NCI-H526 (cell line): Measurements from ENCODE around the gene C14orf93.

Experiments
- DNase-seq, 2 experiments: peaks; one replicate each; lab custom pipeline; 2025; lab: John Stamatoyannopoulos, UW

Gene C14orf93

DNA sequence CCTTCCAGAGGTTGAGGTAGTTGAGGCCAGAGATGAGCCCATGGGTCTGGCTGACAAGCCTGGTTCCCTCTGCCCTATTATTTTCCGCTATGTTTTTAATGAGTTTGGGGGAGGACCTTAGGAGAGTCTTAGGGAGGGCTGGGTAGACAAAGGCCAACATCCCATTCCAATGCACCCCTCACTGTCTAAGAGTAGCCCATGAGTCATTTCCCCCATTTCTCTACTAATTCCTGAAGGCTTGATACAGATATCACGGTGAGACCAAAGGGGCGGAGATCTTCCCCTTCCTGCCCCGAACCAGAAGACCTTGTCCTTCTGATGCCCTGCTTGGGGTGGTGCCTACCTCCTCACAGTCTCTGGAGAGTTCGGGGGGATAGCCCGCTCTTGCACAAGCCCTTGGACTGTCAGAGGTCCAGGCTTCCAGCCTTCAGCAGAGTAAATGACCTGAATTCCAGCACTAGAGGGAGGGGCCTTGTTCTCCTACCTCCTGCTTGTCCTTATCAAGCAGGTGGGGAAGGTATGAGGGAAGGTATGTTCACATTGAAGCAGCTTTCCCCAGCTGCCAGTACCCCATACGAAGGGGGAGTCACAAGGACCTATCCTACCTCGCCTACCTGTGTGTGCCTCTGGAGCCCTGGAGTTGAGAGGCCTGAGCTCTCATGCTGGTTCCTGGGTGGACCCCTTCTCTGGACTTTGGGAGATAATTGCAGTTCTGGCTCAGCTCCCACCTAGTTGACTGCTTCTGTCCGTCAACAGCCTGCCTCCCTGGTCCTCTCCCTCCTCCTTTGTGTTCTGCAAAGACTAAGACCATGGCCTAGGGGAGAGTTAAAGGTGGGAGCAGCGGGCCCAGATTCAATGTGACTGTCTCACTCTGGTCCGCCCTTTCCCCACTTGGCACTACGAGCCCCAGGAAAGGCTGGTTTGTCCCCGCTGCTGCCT, 35.7 kb upstream of the C14orf93 start:
- DNase-seq: no peak

DNA sequence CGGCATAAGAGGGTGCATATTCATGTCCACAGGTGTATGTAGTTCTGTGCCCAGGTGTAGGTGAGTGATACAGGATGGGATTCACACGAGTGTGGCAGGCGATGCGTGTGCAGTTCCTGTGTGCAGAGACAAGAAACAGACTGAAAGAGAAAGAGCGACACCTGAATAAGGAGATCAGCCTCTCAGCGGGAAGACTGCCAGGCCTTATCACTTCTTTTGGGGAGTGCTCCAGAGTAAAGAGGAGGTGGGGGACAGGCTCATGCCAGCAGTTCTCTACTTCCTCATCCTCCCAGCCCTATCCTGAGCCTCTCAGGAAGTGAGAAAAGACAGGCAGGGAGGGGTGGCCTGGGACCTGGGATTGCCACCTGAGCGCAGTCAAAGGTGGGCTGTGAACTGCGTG, 34.9 kb upstream of the C14orf93 start:
- DNase-seq: no peak

DNA sequence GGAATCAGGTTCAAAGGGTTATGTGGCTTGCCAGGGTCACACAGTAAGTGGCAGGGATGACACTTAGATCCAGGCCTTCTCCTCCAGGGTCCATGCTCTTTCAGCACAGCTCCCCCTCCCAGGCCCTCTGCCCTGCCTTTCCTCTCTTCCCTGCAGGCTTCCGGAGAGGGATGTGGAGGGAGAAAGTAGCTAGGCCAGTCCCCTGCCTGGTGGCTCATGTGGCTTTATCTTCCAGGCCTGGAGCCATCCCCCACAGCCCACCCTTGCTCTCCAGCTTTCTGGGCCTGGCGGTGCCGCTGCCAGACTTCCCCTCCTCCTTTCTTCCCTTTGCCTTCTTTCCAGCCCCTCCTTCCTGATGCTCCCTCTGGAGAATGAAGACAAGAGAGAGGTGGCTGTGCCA, 33.8 kb upstream of the C14orf93 start:
- DNase-seq: no peak

DNA sequence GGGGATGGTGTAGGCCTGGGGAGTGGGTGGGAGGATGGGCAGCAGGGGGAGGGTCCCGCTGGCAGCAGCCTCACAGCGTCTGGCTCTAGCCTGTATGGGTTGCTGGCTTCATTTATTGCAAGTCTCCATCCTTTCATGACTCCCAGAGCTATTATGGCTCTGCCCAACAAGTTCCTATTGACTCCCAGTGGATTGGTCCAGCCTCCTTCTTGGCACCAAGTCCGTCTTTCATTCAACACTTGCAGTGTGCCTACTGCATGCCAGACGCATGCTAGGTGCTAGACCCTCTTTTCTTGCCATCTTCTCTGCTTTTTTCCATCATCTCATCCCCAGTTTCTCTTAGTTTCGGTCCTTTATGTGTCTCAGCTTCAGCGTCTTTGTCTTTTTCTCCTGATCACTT, 33.2 kb upstream of the C14orf93 start:
- no peak for DNase-seq

DNA sequence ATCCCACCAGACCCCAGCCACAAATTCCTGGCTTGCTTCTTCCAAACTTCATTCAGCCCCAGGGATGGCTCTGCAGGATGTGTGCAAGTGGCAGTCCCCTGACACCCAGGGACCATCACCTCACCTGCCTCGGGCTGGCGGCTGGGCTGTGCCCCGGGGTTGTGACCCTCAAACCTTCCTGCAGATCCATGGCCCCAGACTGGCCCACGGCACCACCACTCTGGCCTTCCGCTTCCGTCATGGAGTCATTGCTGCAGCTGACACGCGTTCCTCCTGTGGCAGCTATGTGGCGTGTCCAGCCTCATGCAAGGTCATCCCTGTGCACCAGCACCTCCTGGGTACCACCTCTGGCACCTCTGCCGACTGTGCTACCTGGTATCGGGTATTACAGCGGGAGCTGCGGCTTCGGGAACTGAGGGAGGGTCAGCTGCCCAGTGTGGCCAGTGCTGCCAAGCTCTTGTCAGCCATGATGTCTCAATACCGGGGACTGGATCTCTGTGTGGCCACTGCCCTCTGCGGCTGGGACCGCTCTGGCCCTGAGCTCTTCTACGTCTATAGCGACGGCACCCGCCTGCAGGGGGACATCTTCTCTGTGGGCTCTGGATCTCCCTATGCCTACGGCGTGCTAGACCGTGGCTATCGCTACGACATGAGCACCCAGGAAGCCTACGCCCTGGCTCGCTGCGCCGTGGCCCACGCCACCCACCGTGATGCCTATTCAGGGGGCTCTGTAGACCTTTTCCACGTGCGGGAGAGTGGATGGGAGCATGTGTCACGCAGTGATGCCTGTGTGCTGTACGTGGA, 32.4 kb upstream of the C14orf93 start, which contains the start of gene PSMB11:
Gene PSMB11, plus strand, starts transcription at position 51 of the 804 bp plus-strand sequence. Its CDS starts 14 bp downstream, at position 65.
- DNase-seq: no peak

DNA sequence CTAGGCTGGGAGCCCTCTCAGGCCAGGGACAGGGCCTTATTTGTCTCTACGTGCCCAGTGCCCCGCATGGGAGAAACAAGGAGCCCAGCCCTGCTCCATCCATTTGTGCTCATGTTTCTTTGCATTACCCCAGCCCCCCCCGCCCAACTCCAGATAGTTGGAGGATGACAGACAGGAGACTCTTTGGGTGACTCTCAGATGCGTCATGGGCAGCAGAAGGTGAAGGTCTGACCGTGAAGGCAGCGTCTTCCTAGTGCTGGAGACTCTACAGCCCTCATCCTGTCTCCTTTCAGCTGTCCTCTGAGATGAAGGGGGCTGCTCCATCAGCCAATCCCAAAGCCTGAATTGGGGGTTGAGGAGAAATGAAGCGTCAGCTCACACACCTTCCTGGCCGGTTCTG, 31.8 kb upstream of the C14orf93 start:
- DNase-seq: no peak

DNA sequence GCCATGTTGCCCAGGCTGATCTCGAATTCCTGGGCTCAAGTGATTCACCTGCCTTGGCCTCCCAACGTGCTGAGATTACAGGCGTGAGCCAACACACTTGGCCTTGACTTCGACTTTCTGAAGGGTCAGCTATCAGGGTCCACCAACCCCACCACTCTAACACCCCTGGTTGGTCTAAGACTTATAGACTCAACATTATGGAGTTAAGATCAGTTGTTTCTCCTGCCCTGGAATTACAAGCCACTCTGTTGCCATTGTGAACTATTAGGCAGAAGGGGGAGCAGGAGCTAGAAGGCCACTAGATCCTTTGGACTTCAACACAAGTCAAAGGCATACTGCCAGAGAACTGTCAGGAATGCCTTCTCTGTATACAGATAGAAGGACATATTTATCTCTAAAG, 30.2 kb upstream of the C14orf93 start:
- no peak for DNase-seq

DNA sequence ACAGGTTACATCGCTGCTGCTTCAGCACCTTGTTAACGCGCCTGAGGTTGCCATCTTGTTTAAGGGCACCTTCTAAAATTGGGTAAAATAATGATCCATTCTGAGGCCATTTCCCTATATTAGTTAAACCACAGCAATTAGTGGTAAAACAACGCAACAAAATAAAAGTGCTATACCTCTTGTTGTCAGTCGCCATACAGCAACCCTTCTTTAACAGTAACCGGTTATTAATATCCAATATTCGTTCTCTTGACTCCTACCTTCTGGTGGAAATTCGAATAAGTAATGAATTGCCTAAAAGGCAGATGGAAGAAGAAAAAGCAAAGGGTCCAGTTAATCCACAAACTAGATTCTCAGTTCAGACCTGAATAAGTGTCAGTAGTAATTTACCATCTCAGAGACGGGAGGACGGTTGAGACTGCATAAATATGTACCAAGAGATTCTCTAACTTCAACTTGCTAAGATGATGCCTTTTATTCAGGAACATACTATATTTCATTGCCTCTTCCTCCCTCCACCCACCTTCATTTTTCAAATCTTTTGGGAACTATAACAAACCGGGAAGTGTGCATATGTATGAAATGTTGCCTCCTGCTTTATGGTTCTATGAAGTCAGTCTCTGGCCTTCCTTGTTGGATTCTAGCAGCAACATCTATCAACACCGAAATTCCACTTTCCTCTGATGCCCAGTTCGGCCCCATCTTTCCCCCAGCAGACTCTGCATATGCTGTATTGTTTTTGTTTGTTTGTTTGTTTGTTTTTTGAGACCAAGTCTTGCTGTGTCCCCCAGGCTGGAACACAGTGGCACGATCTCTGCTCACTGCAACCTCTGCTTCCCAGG, 25.6 kb upstream of the C14orf93 start:
- no peak for DNase-seq

DNA sequence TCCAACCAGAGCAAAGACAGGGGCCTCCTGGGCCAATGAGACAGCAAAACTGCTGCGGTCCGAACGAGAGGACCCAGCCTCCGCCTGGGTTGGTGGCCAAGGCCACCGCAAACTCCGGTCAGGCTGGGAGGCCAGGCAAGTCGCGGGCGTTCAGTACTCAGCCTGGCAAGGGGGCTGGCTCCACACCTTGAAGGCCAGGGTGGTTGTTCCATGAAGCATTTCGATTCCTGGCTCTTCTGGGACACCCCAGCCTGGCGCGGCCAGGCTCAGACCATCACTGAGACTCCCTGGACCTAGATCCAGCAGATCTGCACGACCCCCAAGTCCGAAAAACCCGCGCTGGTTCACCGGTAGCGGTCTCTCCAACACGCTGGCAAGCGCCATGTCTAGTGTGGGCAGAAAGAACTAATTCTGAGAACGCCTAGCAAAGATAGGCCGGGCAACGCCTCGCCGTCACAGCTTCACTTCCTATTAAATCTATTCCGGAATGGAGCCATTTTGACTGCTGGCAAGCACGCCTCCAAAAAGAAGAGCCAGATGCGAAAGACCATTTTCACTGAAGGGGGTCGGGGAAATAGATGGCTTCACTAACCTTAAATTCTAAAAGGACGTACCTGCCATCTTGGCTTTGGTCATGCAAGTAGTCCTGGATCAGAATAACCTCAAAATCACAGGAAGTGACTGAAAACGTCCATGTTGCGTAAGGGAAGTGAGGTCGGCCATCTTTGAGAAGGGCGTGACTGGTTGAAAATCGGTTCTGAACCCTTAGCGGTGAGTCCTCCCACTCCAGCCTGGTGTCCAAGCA, 24.8 kb upstream of the C14orf93 start, which contains the start of gene PSMB5:
Gene PSMB5, minus strand, starts transcription at position 403 of the 805 bp plus-strand sequence. Its CDS starts 19 bp downstream, at position 384.
- no peak for DNase-seq

DNA sequence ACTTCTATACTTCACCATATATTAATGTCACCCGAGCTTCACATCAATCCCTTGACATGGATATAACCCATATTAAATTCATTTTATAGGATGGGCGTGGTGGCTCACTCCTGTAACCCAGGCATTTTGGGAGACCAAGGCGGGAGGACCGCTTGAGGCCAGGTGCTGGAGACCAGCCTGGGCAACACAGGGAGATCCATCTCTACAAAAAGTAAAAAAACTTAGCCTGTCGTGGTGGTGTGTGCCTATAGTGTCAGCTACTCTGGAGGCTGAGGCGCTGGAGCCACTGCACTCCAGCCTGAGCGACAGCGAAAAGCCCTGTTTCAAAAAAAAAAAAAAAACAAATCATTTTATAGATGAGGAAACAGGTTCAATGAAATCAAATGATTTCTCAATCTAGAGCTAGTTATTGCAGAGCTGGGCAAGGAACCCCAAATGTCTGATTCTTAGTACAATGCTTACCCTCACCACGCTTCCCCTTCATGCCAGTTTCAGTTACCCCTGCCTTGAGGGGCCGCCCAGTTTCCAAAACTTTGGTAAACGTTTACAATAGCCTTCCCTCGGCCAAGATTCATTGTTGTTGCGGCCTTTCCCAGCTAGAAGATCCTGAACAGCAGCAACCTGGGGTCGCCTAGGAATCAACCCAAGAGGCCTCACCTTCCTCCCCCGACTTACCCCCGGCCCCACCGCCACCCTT, 24.0 kb upstream of the C14orf93 start:
- DNase-seq: no peak

DNA sequence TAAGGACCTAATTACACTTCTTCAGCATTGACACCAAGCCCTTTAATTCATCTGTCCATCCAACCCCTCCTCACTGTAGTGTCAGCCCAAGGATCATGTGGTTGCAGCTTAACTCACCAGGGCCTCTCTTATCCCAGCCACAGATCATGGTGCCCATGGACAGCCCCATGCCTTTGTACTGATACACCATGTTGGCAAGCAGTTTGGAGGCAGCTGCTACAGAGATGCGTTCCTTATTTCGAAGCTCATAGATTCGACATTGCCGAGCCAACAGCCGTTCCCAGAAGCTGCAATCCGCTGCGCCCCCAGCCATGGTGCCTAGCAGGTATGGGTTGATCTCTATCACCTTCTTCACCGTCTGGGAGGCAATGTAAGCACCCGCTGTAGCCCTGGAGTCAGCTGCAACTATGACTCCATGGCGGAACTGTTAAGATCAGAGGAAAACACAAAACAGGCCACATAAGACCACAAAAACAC, 23.3 kb upstream of the C14orf93 start:
- no peak for DNase-seq

DNA sequence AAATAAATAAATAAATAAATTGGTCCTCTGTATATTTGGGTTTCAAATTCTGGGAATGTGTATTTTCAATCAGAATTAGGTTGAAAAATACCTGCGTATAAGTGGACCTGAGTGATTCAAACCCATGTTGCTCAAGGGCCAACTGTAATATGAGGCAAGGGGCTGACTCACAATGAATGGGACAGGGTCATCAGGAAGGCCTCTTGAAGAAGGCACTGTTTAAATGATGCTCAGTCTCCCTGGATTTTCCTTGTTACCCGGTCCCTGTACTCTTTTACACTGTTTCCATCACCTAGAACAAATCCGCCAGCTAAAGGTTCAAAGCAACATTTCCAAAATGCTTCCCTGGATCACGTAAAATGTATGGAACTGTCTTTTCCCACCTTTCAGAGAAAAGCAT, 21.0 kb upstream of the C14orf93 start:
- no peak for DNase-seq

DNA sequence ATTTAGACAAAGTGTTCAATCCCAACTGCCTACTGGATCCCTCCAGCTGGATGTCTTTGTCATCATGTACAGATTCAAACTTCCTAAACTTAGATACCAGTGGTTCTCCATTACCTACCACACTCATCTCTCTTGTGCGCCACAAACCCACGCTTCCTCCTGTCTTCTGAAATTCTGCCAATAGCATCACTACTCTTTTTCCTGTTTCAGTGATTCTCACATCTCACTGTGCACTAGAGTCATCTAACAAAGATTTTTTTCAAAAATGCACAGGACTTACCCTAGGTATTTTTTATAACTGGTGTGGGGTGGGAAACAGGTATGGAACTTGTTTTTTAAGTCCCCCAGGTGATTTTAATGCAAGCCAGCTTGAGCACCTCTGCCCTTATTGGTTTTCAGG, 18.9 kb upstream of the C14orf93 start:
- DNase-seq: no peak

DNA sequence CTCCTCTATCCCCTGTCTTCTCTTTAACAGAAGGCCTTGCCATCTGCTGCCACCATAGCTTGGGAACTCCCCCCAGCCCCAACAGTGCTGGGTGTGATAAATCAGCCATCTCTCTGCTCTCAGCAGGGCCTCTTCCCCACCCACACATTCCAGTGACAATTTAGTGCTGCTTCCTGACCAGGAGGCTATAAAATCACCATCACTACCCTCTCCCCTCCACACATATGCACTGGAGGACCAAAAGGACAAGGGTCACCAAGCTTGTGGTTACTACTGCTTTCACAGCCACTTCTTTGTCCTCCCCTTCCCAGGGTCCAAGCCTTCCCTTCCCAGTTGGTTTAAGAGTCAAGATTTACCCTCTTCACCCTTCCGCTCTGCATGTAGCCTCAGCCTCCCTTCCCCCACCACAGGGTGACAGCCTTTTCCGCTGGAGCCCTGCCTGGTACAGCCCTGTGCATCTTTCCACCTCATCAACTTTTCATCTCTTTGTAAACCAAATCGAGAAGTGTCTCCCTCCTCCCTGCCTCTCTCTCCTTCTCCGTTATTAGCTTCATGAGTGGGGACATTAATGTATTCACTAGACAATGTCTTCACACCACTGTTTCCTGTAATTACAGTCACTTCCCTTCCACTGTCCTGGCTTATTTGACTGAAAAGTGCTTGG, 15.3 kb upstream of the C14orf93 start:
- no peak for DNase-seq

DNA sequence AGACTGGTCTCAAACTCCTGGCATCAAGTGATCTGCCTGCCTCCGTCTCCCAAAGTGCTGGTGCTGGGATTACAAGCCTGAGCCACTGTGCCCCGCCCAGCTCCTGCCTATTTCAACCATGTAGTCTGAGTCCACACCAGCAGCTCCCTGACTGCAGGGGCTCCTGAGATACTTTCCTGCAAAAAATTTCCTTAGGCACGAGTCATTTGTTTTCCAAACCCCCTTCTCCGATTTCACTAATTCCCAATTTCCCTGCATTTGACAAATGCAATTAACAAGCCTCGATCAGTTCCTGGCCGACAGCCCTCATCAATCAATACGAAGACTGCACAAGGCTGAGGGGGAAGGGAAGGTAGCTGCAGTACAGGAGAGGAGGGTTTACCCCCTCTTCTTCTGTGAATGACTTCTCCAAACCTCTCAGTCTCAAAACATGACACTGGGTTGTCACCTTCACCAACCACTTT, 14.7 kb upstream of the C14orf93 start:
- no peak for DNase-seq

DNA sequence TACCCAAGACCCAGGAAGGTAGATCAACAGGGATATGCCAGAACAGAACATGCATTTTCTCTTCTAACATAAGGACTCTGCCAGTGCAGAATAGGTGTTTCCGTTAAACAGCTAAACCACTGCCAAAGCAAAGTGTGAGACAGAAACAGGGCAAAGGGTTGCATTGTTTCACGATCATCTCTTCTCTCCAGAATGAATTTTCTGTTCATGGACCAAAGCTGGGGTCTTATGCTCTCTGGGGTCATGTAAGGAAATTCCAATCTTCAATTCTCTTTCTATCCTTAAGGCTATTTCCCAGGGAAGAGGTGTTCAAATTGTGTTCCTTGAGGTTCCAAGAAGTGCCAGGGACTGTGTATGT, 13.8 kb upstream of the C14orf93 start:
- no peak for DNase-seq

DNA sequence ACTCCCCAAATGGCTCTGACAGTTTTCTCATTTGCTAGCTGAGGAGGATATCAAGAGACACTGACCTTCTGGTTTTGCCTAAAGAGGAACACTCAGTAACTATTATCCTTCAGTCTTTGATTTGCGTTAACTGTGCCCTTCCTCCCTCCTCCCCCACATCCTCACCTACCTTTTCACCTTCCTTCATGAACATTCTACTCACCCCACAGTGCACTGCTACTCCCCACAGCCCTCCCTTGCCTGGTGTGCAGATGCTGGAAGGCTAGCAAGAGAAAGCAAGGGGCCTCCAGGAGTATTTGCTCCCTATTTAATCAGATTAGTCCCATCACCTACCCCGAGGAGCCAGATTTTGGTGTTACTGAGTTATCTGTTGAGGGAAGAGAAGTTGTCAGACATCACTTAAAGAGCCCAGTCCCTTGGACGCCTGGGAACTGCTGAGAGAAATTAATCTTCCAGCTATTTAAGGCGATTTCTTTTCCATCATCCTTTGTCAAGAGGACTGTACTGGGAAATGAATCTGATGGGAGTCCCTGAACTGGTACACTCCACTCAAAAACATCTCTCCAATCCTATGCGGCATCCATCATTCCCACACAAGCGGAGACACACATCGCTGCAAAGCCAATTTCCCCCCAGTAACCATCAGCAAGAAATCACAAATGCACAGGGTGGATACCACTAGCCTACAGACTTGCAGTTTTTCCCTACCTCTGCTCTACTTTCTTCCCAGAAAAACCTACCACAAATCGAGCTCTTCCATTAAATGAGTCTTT, 13.3 kb upstream of the C14orf93 start:
- DNase-seq: no peak

DNA sequence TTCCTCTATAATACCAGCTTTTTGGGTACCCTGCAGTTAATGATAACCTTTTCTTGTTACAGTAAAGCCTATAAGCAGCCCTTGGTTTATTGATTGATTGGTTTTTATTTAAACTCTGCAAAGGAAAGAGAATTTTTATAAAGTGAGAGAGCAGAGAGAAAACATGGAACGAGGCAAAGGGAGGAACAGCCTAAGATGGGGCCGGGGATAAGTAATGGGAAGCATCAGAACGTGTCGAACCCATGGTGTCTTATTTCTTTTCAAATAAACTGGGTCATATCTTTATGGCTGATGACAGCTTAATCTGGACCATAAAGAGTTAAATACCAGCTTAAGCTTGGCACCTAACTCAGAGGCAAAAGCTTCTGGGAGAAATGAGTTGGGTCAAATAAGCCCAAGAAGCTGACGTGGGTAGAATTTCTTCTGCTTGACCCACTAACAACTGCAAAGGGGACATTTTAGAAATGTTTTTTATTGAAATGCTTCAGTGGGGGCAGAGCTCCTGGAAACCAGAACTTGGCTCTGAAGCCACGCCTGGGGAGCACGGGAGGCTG, 12.0 kb upstream of the C14orf93 start:
- DNase-seq: no peak

DNA sequence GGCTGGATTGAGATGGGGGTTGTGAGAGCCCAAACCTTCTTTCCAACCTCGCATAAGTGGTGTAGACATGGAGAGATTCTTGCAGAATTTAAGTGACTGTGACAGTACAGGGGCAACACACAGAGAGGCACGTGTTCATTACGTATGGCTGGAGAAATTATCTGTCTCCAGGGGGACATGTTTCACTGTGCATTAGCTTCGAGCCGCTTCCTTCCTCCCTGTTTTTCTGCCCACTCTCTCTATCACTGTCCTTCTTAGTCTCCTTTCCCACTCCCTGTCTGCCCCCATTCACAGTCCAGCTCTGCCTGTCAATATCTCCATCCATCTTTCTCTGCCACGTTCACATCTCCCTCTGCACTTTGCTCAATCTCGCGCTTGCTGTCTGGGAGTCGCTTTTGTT, 11.5 kb upstream of the C14orf93 start:
- DNase-seq: no peak
